SK-N-SH (cell line): ENCODE results near the gene QSER1. TPM values are rescaled to one million over a fixed set of nuclear protein-coding genes. Genes with fewer than 3 reads are reported as not detected.

Experiments
- CTCF ChIA-PET: fragments of 300-600, 350-600 bp; formaldehyde crosslinking; extraction: SDS; loops from one replicate; lab custom pipeline; 2021; lab: Yijun Ruan, JAX
- POLR2A ChIA-PET: fragments of 350-600 bp; sonication (Branson Sonifier 250); formaldehyde crosslinking; extraction: SDS; loops from one replicate; lab custom pipeline; 2020; ENCODE audit warnings: antibody characterized with exemption, inconsistent platforms; lab: Yijun Ruan, JAX
- DNase-seq: peaks from one replicate; pipeline ENCODE4 v3.0.0; 2012
- H2AFZ ChIP-seq: fragments of 200-600 bp; sonication (generic); 2 replicates; pipeline ENCODE4 v1.8.1; 2016; ENCODE audit warnings: antibody characterized with exemption, mild to moderate bottlenecking, low read depth
- H3F3A ChIP-seq: fragments of 200-600 bp; sonication (generic); replicated peaks from 2 replicates; pipeline ENCODE3; 2016; ENCODE audit warnings: antibody characterized with exemption, mild to moderate bottlenecking; ENCODE audit not compliant: insufficient read depth
- H3K27ac ChIP-seq, 2 experiments: fragments of 200-500 bp in 1 of 2; fragments of 200-600 bp in 1 of 2; sonication (Bioruptor generic) in 1 of 2; sonication (generic), shearing (Covaris generic) in 1 of 2; 2 replicates each; pipeline versions ENCODE4 v1.5.1 to v1.6.1; 2014 to 2016; ENCODE audit warnings: low read depth in 2 of 2, inconsistent platforms in 1 of 2, low read length in 1 of 2, mild to moderate bottlenecking in 1 of 2, mixed read lengths in 1 of 2
- H3K27me3 ChIP-seq: fragments of 200-600 bp; sonication (generic), shearing (Covaris generic); 2 replicates; pipeline ENCODE4 v1.6.1; 2016; ENCODE audit warnings: mixed run types; ENCODE audit not compliant: insufficient read depth
- H3K36me3 ChIP-seq, 2 experiments: fragments of 200-500 bp in 1 of 2; fragments of 200-600 bp in 1 of 2; sonication (Bioruptor generic) in 1 of 2; sonication (generic) in 1 of 2; replicated peaks in 1 of 2; 2 replicates each; pipeline versions ENCODE3 to v1.5.1; 2014 to 2016; ENCODE audit warnings: low read length in 1 of 2, mild to moderate bottlenecking in 1 of 2; ENCODE audit not compliant: insufficient read depth in 2 of 2, control insufficient read depth in 1 of 2
- H3K4me1 ChIP-seq, 2 experiments: fragments of 200-500 bp in 1 of 2; fragments of 200-600 bp in 1 of 2; sonication (Bioruptor generic) in 1 of 2; sonication (generic), shearing (Covaris generic) in 1 of 2; 2 replicates each; pipeline versions ENCODE4 v1.5.1 to v1.6.1; 2014 to 2016; ENCODE audit warnings: low read depth in 1 of 2, low read length in 1 of 2, mixed run types in 1 of 2; ENCODE audit not compliant: insufficient read depth in 2 of 2, control insufficient read depth in 1 of 2
- H3K4me2 ChIP-seq: fragments of 200-600 bp; sonication (generic), shearing (Covaris generic); 2 replicates; pipeline ENCODE4 v1.6.1; 2017; ENCODE audit warnings: mixed run types
- H3K4me3 ChIP-seq, 2 experiments: fragments of 200-500 bp in 1 of 2; fragments of 200-600 bp in 1 of 2; sonication (Bioruptor generic) in 1 of 2; sonication (generic), shearing (Covaris generic) in 1 of 2; 2 replicates each; pipeline versions ENCODE4 v1.5.1 to v1.8.1; 2014 to 2016; ENCODE audit warnings: low read depth in 2 of 2, inconsistent platforms in 1 of 2, low read length in 1 of 2, mild to moderate bottlenecking in 1 of 2, mixed read lengths in 1 of 2, moderate library complexity in 1 of 2
- H3K79me2 ChIP-seq: fragments of 200-600 bp; sonication (generic); 2 replicates; pipeline ENCODE4 v1.8.1; 2017; ENCODE audit warnings: mild to moderate bottlenecking; ENCODE audit not compliant: insufficient read depth
- H3K9ac ChIP-seq: fragments of 200-600 bp; sonication (generic); 2 replicates; pipeline ENCODE4 v1.6.1; 2017; ENCODE audit warnings: mixed run types
- H3K9me2 ChIP-seq: fragments of 200-600 bp; sonication (generic); 2 replicates; pipeline ENCODE4 v1.6.1; 2017; ENCODE audit warnings: mixed run types
- H3K9me3 ChIP-seq: fragments of 200-600 bp; sonication (generic); 2 replicates; pipeline ENCODE4 v1.6.1; 2017; ENCODE audit warnings: mixed run types, mild to moderate bottlenecking, moderate library complexity
- H4K20me1 ChIP-seq: fragments of 200-600 bp; sonication (generic); 2 replicates; pipeline ENCODE4 v1.6.1; 2017; ENCODE audit warnings: mild to moderate bottlenecking, mixed run types; ENCODE audit not compliant: insufficient read depth
- CHD2 ChIP-seq: fragments of 150-350 bp; IDR thresholded peaks from 2 replicates; pipeline ENCODE4 v1.6.1; 2018; ENCODE audit warnings: low read length; ENCODE audit not compliant: partially characterized antibody
- FOXM1 ChIP-seq: IDR thresholded peaks from 2 replicates; pipeline ENCODE4 v1.4.0; 2012; ENCODE audit warnings: low read depth, mild to moderate bottlenecking
- GABPA ChIP-seq: IDR thresholded peaks from 2 replicates; pipeline ENCODE4 v1.4.0; 2012; ENCODE audit warnings: low read depth, mild to moderate bottlenecking
- MAX ChIP-seq: IDR thresholded peaks from 2 replicates; pipeline ENCODE4 v1.4.0; 2012; ENCODE audit warnings: low read depth
- MXI1 ChIP-seq: IDR thresholded peaks from 2 replicates; pipeline ENCODE4 v1.6.1; 2012; ENCODE audit warnings: mild to moderate bottlenecking, low read depth, low read length, improper control_type of control experiment
- NRF1 ChIP-seq: IDR thresholded peaks from 2 replicates; pipeline ENCODE4 v1.6.1; 2012; ENCODE audit warnings: low read depth, mild to moderate bottlenecking, low read length
- PBX3 ChIP-seq: IDR thresholded peaks from 2 replicates; pipeline ENCODE4; 2012
- POLR2AphosphoS5 ChIP-seq: IDR thresholded peaks from 2 replicates; pipeline ENCODE4 v1.6.1; 2012; ENCODE audit warnings: low read depth, low read length
- TAF1 ChIP-seq: IDR thresholded peaks from 2 replicates; pipeline ENCODE4 v1.6.1; 2012; ENCODE audit warnings: low read depth, mild to moderate bottlenecking, low read length, moderate library complexity, borderline replicate concordance
- TEAD4 ChIP-seq: IDR thresholded peaks from 2 replicates; pipeline ENCODE4 v1.4.0; 2012; ENCODE audit warnings: mild to moderate bottlenecking, borderline replicate concordance; ENCODE audit not compliant: insufficient read depth
- USF1 ChIP-seq: IDR thresholded peaks from 2 replicates; pipeline ENCODE4 v1.4.0; 2012; ENCODE audit warnings: low read depth, borderline replicate concordance
- USF2 ChIP-seq: fragments of 150-350 bp; IDR thresholded peaks from 2 replicates; pipeline ENCODE4 v1.6.1; 2017; ENCODE audit warnings: antibody characterized with exemption, low read length, low read depth, borderline replicate concordance
- ZBTB33 ChIP-seq: IDR thresholded peaks from 2 replicates; pipeline ENCODE4 v1.4.0; 2012; ENCODE audit warnings: low read depth, borderline replicate concordance
- WGBS: methylation state at CpG from one replicate; pipeline ENCODE4 v1.1.6; 2017; ENCODE audit warnings: low lambda C conversion rate; 5-methylcytosine and 5-hydroxymethylcytosine counted together
- polyA plus RNA-seq, 3 experiments: library from polyadenylated mRNA; depleted of rRNA; stranded (reverse); fragments of >200 nt; gene quantifications; 2 replicates each; pipeline ENCODE4 v1.2.3, GENCODE V29; 2012

The QSER1 gene
- polyA plus RNA-seq, 1 of the 3 experiments (the other 2 are of a cell fraction), result 4.2 TPM

- H3K4me2 ChIP-seq, result peak within 1 kb of the TSS; percentile 77
- WGBS, result 5% methylated on average over 21 of the region's 89 CpGs
- peaks cover 37% of the 10 kb centered on the region; the same call in 1 of the 2 replicates for H3K79me2 ChIP-seq
- TF ChIP-seq CHD2, result peak; percentile 46
- TF ChIP-seq FOXM1, result no peak
- peak; percentile 74 for TF ChIP-seq TAF1
- TF ChIP-seq PBX3, result peak; percentile 55
- peak; percentile 34; the same call in 1 of the 2 replicates for TF ChIP-seq TEAD4
- peak; percentile 64 for TF ChIP-seq MXI1
- TF ChIP-seq MAX, result peak; percentile 96
- TF ChIP-seq GABPA, result no peak
- 0 out of 2 replicates have a peak, but pooled peaks have one; percentile 15 for TF ChIP-seq NRF1
- TF ChIP-seq POLR2AphosphoS5, result peak; percentile 57
- no peak for TF ChIP-seq ZBTB33
- peak; percentile 95 for TF ChIP-seq USF1
- peak; percentile 69; the same call in 1 of the 2 replicates for TF ChIP-seq USF2
- H3K4me3 ChIP-seq, result peak within 1 kb of the TSS; percentile 65 to 81
- no peaks in the 10 kb centered on the region for H3K9me3 ChIP-seq
- peak within 1 kb of the TSS; percentile 41; the same call in 1 of the 2 replicates for H3K9ac ChIP-seq
- H3K4me1 ChIP-seq, result peaks cover 5 to 29% of the 10 kb centered on the region in 2 experiments; a peak in 3 of 4 replicates
- no peaks in the 10 kb centered on the region for H3K9me2 ChIP-seq
- no peaks in the 10 kb centered on the region for H4K20me1 ChIP-seq
- H3K27me3 ChIP-seq, result no peaks in the 10 kb centered on the region
- peak; percentile 95 for DNase-seq
- no peaks in the 10 kb centered on the region for H3K36me3 ChIP-seq
- peak within 1 kb of the TSS; percentile 40 to 47; a peak in 3 of 4 replicates for H3K27ac ChIP-seq
- peaks cover 20% of the 10 kb centered on the region for H3F3A ChIP-seq
- H2AFZ ChIP-seq, result peak within 1 kb of the TSS; percentile 70
- ChIA-PET CTCF (interaction anchor here (0.5 to 2.7 kb wide), 6 partner anchors 10 to 193 kb away, joined by 3 to 14 read pairs (median 3); partner anchors contain the start of gene TCP11L1), POLR2A (interaction anchor here (0.7 to 1.7 kb wide), 3 partner anchors 24 to 146 kb away, joined by 3 to 6 read pairs (median 3); partner anchors contain the start of gene TCP11L1)
Observed at GRCh38 chr11:33015621-33016551, 123.3 kb downstream of the QSER1 start, which contains the start of gene DEPDC7. Gene DEPDC7 (plus strand): TSS chr11:33015878. CDS start chr11:33015956, 78 bp downstream.
